Measurements from ENCODE around the gene SEPHS1. TPM values are rescaled to one million over a fixed set of nuclear protein-coding genes. Genes with fewer than 3 reads are reported as not detected.

Gene SEPHS1, protein sequence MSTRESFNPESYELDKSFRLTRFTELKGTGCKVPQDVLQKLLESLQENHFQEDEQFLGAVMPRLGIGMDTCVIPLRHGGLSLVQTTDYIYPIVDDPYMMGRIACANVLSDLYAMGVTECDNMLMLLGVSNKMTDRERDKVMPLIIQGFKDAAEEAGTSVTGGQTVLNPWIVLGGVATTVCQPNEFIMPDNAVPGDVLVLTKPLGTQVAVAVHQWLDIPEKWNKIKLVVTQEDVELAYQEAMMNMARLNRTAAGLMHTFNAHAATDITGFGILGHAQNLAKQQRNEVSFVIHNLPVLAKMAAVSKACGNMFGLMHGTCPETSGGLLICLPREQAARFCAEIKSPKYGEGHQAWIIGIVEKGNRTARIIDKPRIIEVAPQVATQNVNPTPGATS
- 20.9 TPM for polyA plus RNA-seq (2012; ENCODE audit: low read depth, missing spikeins)

DNA sequence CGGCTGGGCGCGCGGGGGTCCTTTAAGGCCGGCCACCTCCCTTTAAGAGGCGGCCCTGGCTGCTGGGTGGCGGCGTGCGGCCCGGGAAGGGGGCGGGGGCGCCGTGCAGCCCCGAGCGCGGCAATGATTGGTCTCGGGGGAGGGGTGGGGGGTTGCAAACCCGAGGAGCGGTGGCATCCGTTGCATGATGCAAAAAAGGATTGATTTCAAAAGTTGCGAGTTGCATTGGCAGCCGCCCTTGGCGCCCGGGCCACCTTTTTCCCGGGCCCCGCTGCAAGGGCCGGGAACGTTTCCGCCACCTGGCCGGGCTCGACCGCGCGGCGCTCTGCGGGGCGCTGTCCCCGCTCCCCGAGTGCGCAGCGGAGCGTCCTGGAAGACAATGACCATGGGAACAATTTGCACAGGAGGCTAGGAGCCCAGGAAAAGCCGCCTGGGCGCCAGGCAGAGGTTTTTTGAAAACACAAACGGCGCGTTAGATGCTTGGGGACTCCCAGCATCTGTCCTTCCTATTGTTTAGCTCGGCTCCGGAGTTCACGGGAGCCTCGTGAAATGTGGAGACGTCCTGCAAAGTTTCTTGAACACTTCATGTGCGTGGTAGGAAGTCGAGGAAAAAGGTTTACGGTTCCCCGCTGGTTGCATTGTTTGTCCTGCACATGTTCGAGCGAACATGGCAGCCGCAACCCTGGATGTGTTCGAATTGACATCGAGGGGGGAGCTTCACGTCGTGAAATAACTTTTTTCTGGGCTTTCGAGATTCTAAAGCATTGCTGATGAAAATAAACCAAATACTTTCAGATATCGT lies at the start of gene SEPHS1:
Gene SEPHS1, minus strand, starts transcription at position 78 of the 802 bp plus-strand sequence. CDS start 3,343 bp downstream, outside the sequence.
- FAIRE-seq = peak; percentile 85
- peak; percentile 82 for DNase-seq (ENCODE audit: insufficient read length, low spot score)

DNA sequence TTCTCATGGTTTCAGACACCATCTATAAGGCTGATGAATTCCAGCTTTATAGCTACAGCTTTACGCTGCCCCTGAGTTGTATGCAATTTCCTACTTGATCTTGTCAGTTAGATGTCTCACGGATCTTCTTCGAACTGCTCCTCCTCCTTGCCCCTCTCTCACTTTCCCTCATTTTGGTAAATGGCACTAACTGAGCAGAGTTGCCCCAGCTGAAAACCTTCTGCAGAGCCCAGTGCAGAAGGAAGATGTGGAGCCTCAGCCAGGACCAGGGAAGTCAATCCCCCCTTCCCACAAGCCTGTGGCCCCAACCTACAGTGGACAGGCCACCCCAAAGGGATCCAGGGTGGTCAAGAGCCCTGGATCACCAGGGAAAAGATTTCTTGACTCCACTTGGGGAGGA lies 49.0 kb upstream of the SEPHS1 start:
- DNase-seq (ENCODE audit: insufficient read length, low spot score) (no peak), FAIRE-seq (no peak)
- TF ChIP-seq SPI1 (IDR thresholded peaks at IDR 0.05; ENCODE audit: low read depth, low read length) (no peak), PAX5 (IDR thresholded peaks at IDR 0.05; ENCODE audit: insufficient read depth, low read length, severe bottlenecking) (no peak), POU2F2 (IDR thresholded peaks at IDR 0.05; ENCODE audit: low read depth, low read length) (no peak), POLR2A (IDR thresholded peaks at IDR 0.05; ENCODE audit: low read depth, low read length) (no peak), POLR2AphosphoS5 (IDR thresholded peaks at IDR 0.05; ENCODE audit: low read depth, low read length) (no peak), TAF1 (IDR thresholded peaks at IDR 0.05; ENCODE audit: low read depth, low read length) (no peak)

More for the DNA sequence above, at the start of gene SEPHS1:
- 0 out of 2 replicates have a peak, but pooled peaks have one; percentile 19 for TF ChIP-seq POLR2A (IDR thresholded peaks at IDR 0.05; ENCODE audit: low read depth, low read length)
- TF ChIP-seq TAF1 (IDR thresholded peaks at IDR 0.05; ENCODE audit: low read depth, low read length) = peak; percentile 35; the same call in 1 of the 2 replicates
- no peak for TF ChIP-seq PAX5 (IDR thresholded peaks at IDR 0.05; ENCODE audit: insufficient read depth, low read length, severe bottlenecking)

DNA sequence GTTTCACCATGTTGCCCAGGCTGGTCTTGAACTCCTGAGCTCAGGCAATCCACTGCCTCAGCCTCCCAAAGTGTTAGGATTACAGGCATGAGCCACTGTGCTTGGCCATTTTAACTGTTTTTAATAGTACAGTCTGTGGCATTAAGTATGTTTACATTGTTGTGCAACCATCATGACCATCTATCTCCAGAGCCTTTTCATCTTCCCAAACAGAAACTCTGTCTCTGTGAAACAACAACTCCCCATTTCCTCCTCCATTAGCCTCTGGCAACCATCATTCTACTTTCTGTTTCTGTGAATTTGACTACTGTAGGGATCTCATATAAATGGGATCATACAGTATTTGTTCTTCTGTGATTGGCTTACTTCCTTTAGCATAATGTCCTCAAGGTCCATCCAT lies 48.3 kb upstream of the SEPHS1 start:
- FAIRE-seq (no peak), DNase-seq (ENCODE audit: insufficient read length, low spot score) (no peak)
- no peak for TF ChIP-seq POU2F2 (IDR thresholded peaks at IDR 0.05; ENCODE audit: low read depth, low read length)
- TF ChIP-seq TAF1 (IDR thresholded peaks at IDR 0.05; ENCODE audit: low read depth, low read length) = no peak
- no peak for TF ChIP-seq POLR2AphosphoS5 (IDR thresholded peaks at IDR 0.05; ENCODE audit: low read depth, low read length)
- TF ChIP-seq SPI1 (IDR thresholded peaks at IDR 0.05; ENCODE audit: low read depth, low read length) = no peak
- no peak for TF ChIP-seq PAX5 (IDR thresholded peaks at IDR 0.05; ENCODE audit: insufficient read depth, low read length, severe bottlenecking)
- no peak for TF ChIP-seq POLR2A (IDR thresholded peaks at IDR 0.05; ENCODE audit: low read depth, low read length)

DNA sequence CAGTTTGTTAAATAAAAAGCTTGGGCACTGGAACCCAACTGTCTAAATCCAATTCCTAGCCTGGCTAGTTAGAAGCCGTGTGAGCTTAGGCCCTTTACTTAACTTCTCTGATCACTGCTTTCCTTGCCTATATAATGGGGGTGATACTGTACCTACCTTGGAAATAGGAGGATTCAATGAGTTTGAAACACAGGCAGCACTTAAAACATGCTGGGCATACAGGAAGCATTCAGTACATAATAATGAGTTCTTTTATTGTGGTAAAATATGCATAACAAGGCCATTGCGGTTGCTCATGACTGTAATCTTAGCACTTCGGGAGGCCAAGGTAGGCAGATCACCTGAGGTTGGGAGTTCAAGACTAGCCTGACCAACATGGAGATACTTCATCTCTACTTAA lies 47.4 kb upstream of the SEPHS1 start:
- no peak for TF ChIP-seq POU2F2 (IDR thresholded peaks at IDR 0.05; ENCODE audit: low read depth, low read length)
- TF ChIP-seq TAF1 (IDR thresholded peaks at IDR 0.05; ENCODE audit: low read depth, low read length) = no peak
- TF ChIP-seq SPI1 (IDR thresholded peaks at IDR 0.05; ENCODE audit: low read depth, low read length) = no peak
- no peak for TF ChIP-seq POLR2AphosphoS5 (IDR thresholded peaks at IDR 0.05; ENCODE audit: low read depth, low read length)
- TF ChIP-seq POLR2A (IDR thresholded peaks at IDR 0.05; ENCODE audit: low read depth, low read length) = no peak
- TF ChIP-seq PAX5 (IDR thresholded peaks at IDR 0.05; ENCODE audit: insufficient read depth, low read length, severe bottlenecking) = no peak
- FAIRE-seq = no peak
- no peak for DNase-seq (ENCODE audit: insufficient read length, low spot score)

DNA sequence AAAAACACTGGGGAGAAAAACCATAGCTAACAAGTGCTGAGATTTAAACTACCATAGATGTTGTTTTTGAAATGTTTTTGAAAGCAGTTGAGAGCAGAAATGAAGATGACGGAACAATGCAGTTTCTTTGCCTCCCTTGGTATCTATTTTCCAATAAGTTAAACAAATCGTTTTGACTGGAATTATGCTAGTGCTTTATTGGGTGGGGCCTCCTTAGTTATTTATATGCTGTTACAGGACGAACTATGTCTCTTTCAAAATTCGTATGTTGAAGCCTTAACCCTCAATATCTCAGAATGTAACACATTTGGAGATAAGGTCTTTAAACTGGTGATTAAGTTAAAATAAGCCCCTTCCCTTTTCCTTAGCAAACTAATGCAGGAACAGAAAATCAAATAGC lies 45.5 kb upstream of the SEPHS1 start:
- no peak for DNase-seq (ENCODE audit: insufficient read length, low spot score)
- no peak for FAIRE-seq
- TF ChIP-seq POLR2AphosphoS5 (IDR thresholded peaks at IDR 0.05; ENCODE audit: low read depth, low read length) (no peak), PAX5 (IDR thresholded peaks at IDR 0.05; ENCODE audit: insufficient read depth, low read length, severe bottlenecking) (no peak), POLR2A (IDR thresholded peaks at IDR 0.05; ENCODE audit: low read depth, low read length) (no peak), TAF1 (IDR thresholded peaks at IDR 0.05; ENCODE audit: low read depth, low read length) (no peak), SPI1 (IDR thresholded peaks at IDR 0.05; ENCODE audit: low read depth, low read length) (no peak), POU2F2 (IDR thresholded peaks at IDR 0.05; ENCODE audit: low read depth, low read length) (no peak)

DNA sequence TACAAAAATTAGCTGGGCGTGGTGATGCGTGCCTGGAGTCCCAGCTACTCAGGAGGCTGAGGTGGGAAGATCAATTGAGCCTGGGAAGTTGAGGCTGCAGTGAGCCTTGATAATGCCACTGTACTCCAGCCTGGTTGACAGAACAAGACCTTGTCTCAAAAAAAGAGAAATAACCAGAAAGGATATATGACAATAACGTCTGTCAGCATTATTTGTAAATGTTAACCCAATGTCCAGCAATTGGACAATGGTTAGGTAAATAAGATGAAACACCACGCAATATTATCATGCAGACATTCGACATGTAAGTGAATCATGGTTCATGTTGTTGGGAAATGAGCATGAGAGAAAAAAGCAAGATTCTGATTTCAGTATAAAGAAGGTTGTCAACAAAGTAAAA lies 44.6 kb upstream of the SEPHS1 start:
- DNase-seq (ENCODE audit: insufficient read length, low spot score) (no peak), FAIRE-seq (no peak)
- TF ChIP-seq SPI1 (IDR thresholded peaks at IDR 0.05; ENCODE audit: low read depth, low read length) = no peak
- no peak for TF ChIP-seq PAX5 (IDR thresholded peaks at IDR 0.05; ENCODE audit: insufficient read depth, low read length, severe bottlenecking)
- TF ChIP-seq POLR2AphosphoS5 (IDR thresholded peaks at IDR 0.05; ENCODE audit: low read depth, low read length) = no peak
- TF ChIP-seq POU2F2 (IDR thresholded peaks at IDR 0.05; ENCODE audit: low read depth, low read length) = no peak
- TF ChIP-seq POLR2A (IDR thresholded peaks at IDR 0.05; ENCODE audit: low read depth, low read length) = no peak
- TF ChIP-seq TAF1 (IDR thresholded peaks at IDR 0.05; ENCODE audit: low read depth, low read length) = no peak

DNA sequence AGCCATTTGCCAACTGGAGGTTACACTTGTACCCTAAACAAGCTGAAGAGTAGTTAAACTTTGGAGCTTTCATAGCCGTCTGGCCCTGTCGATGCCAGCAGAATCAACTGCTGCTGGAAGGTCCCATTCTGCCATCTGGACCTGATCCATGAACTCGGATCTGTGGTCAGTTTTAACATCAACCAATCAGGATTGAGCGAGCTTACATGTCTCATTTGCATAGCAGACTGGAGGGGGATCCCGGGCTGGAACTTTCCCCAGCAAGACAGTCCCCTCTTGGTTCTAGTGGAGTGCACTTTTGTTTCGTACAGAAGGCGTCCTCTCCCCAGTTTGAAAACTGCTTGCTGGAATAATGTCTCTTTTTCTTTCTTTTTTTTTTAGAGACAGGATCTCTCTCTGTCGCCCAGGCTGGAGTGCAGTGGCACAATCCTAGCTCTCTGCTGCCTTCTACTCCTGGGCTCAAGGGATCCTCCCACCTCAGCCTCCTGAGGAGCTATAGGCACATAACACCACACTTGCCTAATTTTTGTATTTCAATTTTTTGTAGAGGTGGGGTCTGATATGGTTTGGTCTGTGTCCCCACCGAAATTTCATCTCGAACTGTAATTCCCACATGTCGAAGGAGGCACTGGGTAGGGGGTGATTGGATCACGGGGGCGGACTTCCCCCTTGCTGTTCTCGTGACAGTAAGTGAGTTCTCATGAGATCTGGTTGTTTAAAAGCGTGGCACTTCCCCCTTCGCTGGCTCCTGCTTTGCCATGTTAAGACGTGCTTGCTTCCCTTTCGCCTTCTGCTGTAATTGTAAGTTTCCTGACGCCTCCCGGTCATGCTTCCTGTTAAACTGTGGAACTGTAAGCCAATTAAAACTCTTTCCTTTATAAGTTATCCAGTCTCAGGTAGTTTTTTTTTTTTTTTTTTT lies 42.8 kb upstream of the SEPHS1 start:
- peak; percentile 38 for FAIRE-seq
- TF ChIP-seq POLR2A (IDR thresholded peaks at IDR 0.05; ENCODE audit: low read depth, low read length) (0 out of 2 replicates have a peak, but pooled peaks have one; percentile 24), PAX5 (IDR thresholded peaks at IDR 0.05; ENCODE audit: insufficient read depth, low read length, severe bottlenecking) (no peak), TAF1 (IDR thresholded peaks at IDR 0.05; ENCODE audit: low read depth, low read length) (no peak), POU2F2 (IDR thresholded peaks at IDR 0.05; ENCODE audit: low read depth, low read length) (peak; percentile 70; the same call in 1 of the 2 replicates), SPI1 (IDR thresholded peaks at IDR 0.05; ENCODE audit: low read depth, low read length) (peak; percentile 57), POLR2AphosphoS5 (IDR thresholded peaks at IDR 0.05; ENCODE audit: low read depth, low read length) (no peak)
- DNase-seq (ENCODE audit: insufficient read length, low spot score) = no peak

DNA sequence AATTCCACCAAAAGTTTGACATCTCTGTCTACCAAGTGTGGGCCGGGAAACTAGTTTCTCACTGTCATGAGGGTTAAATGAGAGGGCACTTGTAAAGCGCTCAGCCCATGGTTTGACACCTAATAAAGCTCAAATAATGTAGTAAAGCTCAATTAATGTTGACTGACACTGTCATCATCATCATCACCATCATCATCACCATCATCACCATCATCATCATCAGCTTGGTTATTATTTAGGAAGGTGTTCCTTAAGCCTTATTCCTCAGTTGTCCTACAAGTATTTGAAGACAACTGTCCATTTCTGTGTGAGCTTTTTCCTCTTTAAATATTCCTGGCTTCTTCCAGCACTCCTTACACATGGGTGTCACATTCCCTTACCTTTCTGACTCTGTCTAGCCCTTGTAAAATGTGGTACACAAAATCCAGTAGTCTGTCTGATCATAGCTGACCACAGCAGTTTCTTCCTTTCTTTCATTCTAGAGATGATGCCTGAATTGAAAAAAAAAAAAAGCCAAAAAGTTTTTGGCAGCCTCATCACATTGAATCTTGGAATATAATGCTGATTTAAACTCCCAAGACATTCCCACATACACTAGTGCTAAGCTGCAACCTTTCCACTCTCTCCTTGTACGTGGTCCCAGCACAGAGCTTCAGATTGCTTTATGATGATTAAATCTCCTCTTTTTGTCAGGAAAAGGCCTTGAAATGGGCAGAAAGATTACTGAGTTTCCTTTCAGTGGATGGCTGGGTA lies 40.6 kb upstream of the SEPHS1 start:
- no peak for TF ChIP-seq POLR2A (IDR thresholded peaks at IDR 0.05; ENCODE audit: low read depth, low read length)
- no peak for TF ChIP-seq SPI1 (IDR thresholded peaks at IDR 0.05; ENCODE audit: low read depth, low read length)
- TF ChIP-seq PAX5 (IDR thresholded peaks at IDR 0.05; ENCODE audit: insufficient read depth, low read length, severe bottlenecking) = no peak
- TF ChIP-seq POLR2AphosphoS5 (IDR thresholded peaks at IDR 0.05; ENCODE audit: low read depth, low read length) = no peak
- no peak for TF ChIP-seq POU2F2 (IDR thresholded peaks at IDR 0.05; ENCODE audit: low read depth, low read length)
- TF ChIP-seq TAF1 (IDR thresholded peaks at IDR 0.05; ENCODE audit: low read depth, low read length) = no peak
- DNase-seq (ENCODE audit: insufficient read length, low spot score) (no peak), FAIRE-seq (no peak)
